NT2/D1 (cell line): ENCODE measurements around the gene SFRP2.

Source experiments
- SUZ12 ChIP-seq: IDR thresholded peaks from 2 replicates; pipeline ENCODE4 v1.6.1; 2011; ENCODE audit not compliant: insufficient read length, insufficient read depth; ENCODE audit errors: extremely low read depth
- YY1 ChIP-seq: IDR thresholded peaks from 2 replicates; pipeline ENCODE4 v1.6.1; 2011; ENCODE audit not compliant: insufficient read length, insufficient read depth
- ZNF274 ChIP-seq: IDR thresholded peaks from 2 replicates; pipeline ENCODE4 v1.6.1; 2011; ENCODE audit warnings: mild to moderate bottlenecking, low read depth, low read length

GRCh38 chr4:153823483-153823882, 34.6 kb upstream of the SFRP2 start:
- TF ChIP-seq ZNF274 = no peak
- no peak for TF ChIP-seq YY1
- no peak for TF ChIP-seq SUZ12
